HG03575 (cell line): Measurements from ENCODE around the gene TRPC4AP.
A peak's percentile ranks its signal among the peaks of the same experiment; 100 is the strongest.
"Not testable (repeated sequence)": the region's sequence is repeated elsewhere in the genome, so short reads cannot be mapped to it uniquely, and the experiment has no call there.

Source experiments
- ATAC-seq: cut with Tn5 transposase; IDR thresholded peaks from one replicate; pipeline ENCODE4 v1.9.1; 2021; ENCODE audit not compliant: unreplicated experiment, insufficient number of reproducible peaks, low FRiP score; ENCODE audit errors: extremely low read depth

The TRPC4AP gene, protein sequence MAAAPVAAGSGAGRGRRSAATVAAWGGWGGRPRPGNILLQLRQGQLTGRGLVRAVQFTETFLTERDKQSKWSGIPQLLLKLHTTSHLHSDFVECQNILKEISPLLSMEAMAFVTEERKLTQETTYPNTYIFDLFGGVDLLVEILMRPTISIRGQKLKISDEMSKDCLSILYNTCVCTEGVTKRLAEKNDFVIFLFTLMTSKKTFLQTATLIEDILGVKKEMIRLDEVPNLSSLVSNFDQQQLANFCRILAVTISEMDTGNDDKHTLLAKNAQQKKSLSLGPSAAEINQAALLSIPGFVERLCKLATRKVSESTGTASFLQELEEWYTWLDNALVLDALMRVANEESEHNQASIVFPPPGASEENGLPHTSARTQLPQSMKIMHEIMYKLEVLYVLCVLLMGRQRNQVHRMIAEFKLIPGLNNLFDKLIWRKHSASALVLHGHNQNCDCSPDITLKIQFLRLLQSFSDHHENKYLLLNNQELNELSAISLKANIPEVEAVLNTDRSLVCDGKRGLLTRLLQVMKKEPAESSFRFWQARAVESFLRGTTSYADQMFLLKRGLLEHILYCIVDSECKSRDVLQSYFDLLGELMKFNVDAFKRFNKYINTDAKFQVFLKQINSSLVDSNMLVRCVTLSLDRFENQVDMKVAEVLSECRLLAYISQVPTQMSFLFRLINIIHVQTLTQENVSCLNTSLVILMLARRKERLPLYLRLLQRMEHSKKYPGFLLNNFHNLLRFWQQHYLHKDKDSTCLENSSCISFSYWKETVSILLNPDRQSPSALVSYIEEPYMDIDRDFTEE

DNA sequence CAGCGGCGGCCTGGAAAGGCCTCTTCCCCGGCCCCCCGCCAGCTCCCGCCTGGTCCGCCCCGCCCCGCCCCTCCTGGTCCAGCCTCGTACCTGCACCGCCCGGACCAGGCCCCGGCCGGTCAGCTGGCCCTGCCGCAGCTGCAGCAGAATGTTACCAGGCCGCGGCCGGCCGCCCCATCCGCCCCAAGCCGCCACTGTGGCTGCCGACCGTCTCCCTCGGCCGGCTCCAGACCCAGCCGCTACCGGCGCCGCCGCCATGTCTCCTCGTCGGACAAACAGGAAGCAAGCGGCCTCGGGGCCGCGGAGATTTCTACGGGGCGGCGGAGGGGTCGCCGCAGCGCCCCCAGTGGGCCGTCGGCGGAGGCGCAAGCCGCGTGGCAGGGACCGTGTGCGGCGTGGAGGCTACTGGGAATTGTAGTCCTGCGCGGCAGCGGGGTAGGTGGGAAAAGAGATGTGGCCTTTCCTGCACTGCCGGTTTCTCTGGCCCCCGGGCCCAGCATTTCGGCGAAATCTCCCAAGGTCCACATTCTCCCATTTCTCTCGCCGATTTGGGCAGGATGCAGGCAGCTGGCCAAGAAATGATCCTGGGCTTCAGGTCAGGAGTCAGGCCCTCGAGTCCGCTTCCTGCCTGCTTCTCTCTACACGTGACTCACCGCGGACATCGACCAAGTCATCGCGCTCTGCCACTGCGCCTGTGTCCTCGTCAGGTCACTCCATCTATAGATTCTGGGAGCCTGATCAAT, at the start of gene TRPC4AP:
TSS of gene TRPC4AP (minus strand) at position 284 of the 743 bp plus-strand sequence. CDS start at position 258, 26 bp downstream.
- peak; percentile 64 for ATAC-seq

DNA sequence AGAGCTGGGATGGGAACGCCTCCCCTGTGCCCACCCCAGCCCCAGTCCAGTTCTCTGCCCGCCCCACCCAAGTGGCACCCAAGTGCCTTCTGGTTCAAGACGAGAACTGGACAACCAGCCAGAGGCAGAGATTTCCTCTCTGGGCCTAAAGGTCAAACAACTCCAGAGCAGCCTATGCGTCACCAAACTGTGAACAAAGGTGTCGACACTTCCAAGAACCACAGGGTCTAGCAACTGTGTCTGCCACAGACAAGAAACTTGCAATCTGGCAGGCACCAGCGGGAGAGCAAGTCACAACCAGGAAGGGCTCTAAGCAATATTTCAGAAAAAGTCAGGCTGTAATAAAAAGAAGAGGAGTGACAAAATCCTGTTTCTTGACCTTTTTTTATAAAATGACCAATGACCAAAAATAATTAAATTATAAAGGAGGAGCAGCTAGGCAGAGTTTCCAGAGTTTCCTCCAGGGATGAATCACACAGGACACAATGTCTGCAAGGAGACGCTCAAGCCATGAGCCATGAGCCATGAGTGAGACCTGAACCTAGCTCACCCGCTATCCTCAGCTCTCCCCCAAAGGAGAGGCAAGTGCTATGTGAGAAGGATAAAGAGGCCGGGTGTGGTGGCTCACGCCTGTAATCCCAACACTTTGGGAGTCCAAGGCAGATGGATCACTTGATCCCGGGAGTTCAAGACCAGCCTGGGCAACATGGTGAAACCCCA, 43.4 kb upstream of the TRPC4AP start:
- no peak for ATAC-seq

DNA sequence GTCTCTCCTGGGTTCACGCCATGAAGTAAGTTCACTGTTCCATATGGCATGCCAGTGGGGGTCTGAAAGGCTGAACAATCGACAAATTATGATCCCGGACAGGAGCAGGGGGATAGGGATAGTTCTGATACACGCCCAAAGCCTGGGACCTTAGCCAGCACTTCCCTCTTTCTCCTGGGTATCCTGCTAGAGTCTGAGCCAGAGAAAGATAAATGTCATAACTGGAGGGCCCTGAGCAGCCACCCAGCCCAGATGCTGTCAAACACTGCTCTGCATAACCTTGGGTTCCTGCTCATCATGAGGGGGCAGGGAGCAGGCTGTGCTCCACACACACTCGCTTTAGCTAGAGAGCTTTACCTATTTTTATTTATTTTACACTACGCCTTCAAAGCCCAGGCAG, 42.3 kb upstream of the TRPC4AP start:
- ATAC-seq, result no peak

DNA sequence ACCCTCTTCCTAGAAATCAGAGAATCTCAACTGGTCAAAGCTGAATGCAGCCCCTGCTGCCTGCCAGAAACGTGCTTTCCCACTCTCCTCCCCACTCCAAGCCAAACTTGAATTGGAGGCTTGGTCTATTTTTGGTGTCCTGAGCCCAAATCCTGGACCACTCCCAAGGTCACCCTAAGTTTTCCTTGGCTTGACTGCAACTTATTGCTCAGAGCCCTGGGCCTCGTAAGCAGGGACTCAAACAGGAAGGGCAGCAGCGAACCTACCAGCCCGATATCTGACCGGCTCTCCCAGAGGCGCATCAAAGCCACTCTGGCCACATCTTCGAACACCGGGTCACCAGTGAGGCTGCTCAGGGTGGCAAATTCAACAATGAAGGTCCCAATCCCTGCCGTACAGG, 41.9 kb upstream of the TRPC4AP start:
- ATAC-seq, result no peak

DNA sequence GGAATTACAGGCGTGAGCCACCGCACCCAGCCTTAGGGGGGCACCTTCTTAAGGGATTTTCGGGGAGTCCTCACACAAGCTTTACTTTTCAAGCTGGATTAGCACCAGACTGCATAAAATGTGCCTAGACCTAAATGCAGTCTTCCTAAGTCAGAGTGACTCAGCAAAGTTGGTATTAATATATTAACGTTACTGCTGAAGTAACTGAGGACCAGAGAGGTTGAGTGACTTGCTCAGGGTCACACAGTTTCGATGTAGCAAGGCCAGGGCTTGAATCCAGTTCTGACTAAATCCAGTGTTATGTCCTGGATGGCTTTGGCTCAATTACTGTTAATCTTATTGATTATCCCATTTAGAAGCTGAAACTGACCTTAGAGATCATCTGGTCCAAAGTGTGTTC, 41.1 kb upstream of the TRPC4AP start:
- ATAC-seq, result no peak

DNA sequence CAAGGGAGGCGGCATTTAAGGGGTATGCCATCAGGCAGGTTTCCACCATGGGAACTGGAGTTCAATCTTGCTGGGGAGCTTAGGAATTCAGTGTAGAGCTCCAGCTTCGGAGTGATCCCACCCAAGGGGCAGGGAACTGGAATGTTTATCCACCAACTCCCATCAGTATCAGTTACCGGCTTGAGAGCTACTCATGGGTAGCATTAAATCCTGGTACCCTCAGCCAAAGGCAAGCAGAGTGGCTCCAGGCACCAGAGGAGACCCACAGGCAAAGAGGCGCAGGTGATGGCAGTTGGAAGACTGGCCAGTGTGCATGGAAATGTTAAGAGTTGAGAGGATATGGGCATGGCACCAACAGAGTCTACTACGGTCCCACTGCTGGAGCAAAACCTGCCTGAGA, 40.4 kb upstream of the TRPC4AP start:
- ATAC-seq, result no peak

DNA sequence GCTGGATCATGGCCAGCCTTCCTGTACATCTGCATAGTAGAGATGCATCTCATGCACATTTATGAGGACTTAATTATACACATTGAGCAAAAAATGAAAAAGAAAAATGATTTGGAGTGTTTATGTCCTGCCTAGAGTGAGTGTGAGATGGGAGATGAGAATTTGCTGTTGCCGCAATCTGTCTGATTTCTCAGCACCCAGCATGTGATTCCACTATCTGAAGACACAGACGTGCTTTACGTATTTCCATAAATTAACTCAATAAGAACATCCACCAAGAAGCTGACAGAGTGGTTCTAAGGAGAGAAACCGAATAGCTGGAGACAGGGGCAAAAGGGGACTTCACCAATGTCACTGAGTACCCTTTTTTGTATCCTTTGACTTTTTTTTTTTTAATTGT, 39.3 kb upstream of the TRPC4AP start:
- ATAC-seq, result no peak

DNA sequence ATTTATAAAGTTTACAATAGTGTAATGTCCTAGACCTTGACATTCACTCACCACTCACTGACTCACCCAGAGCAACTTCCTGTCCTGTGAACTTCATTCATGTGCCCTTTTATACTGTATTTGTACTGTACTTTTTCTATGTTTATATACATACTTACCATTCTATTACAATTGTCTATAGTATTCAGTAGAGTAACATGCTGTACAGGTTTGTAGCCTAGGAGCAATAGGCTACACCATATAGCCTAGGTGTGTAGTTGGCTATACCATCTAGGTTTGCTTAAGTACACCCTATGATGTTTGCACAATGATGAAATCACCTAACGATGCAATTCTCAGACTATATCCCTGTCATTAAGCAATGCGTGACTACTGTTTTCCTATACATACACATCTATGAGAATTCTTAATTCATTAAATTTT, 37.1 kb upstream of the TRPC4AP start:
- ATAC-seq, result no peak

DNA sequence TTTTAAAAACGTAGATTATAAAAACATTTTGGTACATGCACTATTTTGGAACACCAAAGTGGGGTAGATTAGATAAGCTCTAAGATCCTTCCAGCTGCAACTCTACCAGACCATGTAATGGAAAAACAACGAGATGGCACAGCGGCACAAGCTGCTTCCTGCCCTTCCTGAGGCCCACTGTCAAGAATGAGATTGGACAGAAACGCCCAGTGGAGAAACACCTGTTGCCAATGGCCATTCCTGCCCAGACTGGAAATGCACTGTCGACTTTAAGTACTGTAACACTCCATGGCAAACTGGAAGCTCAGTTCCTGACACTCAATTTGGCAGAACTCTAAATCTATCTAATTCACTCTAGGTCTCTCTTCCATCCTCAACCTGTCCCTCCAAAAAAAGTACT, 33.1 kb upstream of the TRPC4AP start:
- ATAC-seq, result no peak

DNA sequence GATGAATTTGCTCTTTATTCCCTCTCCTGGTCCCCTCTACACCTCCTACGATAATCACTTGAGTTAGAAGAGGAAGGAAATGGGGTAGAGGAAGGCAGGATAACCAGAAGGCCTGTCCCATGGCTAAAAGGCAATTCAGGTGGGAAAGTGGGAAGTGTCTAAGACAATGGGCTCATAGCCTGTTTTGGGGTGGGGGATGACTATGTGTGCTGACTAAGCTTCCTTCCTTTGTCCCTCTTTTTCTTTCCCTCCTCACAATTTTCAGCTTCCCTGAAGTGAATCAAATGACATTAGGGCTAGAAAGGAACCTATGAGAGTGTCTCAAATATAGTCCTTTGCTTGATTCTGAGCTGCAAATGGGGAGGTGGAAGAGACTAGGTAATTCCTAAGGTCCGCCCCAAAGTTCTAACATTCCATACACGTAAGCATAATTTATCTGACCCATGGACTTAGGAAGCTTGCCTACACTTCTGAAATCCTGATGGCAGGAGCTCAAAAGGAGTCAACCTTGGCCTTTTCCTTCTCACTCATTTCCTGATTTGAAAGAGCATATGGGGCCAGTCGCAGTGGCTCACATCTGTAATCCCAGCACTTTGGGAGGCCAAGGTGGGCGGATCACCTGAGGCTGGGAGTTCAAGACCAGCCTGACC, 30.3 kb upstream of the TRPC4AP start:
- ATAC-seq, result no peak

DNA sequence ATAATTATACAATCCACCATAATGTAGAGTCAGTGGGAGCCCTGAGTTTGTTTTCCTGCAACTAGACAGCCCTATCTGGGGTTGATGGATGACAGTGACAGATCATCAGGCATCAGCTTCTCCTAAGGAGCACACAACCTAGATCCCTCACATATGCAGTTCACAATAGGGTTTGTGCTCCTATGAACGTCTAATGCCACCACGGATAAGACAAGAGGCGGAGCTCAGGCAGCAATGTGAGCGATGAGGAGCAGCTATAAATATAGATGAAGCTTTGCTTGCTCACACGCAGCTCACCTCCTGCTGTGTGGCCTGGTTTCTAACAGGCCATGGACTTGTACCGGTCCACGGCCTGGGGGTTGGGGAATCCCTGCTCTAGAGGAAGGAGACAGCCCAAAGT, 28.6 kb upstream of the TRPC4AP start:
- ATAC-seq, result no peak

DNA sequence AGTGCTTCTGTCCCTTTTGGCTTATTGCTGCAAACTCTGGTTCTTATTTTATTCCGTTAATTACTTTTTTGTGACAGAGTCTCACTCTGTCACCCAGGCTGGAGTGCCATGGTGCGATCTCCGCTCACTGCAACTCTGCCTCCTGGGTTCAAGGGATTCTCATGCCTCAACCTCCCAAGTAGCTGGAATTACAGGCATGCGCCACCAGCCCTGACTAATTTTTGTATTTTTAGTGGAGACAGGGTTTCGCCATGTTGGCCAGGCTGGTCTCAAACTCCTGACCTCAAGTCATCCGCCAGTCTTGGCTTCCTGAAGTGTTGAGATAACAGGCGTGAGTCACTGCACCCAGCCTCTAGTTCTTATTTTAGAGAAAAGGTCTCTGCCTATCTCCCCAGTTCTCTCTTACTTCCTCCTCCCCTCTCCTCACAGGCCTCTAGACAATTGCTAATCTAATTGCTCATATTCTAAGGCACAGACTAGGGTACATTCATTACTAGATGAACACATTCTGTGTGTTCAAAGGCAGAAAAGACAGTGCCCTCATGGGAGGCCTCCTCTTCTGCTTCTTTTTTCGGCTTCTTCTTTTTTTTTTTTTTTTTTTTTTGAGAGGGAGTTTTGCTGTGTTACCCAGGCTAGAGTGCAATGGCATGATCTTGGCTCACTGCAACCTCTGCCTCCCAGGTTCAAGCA, 27.6 kb upstream of the TRPC4AP start:
- no peak for ATAC-seq

DNA sequence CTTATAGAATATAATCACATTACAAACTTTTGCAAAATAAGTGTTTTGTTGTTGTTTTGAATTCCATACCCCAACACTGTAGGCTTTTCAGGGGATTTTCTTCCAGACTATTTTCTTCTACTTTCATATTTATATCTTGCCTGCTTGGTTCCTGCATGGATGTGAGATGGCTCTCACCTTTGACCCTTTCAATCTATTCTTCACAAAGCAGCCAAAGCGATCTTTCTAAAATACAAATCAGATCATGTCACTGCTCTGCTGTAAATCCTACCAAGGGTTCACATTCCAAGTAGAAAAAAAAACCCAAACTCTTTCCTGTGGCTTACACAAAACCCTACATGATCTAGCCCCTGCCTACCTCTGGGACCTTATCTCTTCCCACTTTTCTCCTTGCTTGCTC, 25.0 kb upstream of the TRPC4AP start:
- no peak for ATAC-seq

DNA sequence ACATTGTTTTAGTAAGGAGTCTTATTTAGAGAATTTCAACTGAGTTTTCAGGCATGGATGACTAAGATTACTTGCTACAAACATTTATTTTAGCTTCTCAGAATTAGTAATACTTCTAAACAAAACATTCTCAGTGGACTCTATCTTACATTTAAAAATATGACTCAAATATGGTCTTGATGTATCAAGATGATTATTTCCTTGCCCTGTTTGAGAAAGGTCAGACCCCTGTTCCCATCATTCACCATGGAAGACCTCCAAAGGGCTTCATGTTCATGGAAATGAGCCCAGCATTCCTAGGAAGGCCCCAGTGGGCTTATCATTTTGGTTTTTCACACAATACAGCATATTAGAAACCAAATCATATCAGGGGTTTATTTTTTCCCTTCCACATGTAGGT, 24.6 kb upstream of the TRPC4AP start:
- no peak for ATAC-seq

DNA sequence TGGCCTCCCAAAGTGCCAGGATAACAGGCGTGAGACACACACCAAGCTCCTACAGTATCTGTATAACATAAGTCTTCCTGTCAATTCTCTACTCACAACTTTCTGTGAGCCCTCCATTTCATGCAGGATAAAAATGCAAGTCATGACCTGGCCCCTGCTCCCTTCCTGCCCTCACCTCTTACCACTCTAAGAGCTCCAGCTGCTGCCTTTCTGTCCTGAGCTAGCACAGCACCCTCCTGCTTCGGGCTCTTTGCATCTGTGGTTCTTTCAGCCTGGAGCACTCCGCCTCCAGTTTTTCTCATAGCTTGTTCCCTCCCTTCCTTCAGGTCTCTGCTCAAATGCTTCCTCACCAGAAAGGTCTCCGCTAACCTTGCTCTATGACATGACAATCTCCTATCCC, 23.7 kb upstream of the TRPC4AP start:
- ATAC-seq, result no peak

DNA sequence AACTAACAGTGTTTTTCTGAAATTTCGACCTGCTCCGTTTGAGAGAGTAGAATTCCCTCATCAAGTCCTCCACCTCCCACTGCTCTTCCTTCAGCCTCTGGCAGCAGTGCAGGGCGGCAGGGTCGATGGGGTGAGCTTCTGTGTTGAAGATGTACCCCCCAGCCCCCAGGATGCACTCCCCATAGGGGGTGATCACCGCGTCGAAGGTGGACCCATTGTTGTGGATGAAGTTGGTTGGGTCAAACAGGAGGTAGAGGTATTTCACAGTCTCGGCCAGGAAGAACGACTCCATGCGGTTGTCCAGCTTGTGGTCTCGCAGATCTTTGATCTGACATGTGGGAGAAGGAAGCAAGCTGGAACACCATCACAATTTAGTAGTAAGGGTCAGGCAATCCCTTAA, 23.0 kb upstream of the TRPC4AP start:
- ATAC-seq, result no peak

DNA sequence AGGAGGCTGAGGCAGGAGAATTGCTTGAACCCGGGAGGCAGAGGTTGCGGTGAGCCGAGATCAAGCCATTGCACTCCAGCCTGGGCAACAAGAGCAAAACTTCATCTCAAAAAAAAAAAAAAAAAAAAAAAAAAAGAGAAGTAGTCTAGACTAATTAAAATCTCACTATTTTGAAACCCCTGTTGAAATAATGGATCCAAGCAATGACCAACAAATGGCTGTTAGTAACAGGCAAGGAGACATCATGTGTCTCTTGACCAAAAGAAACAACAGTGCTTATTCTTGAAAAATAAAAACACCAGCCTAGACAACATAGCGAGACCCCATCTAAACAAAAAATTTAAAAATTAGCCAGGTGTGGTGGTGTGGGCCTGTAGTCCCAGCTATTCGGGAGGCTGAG, 19.7 kb upstream of the TRPC4AP start:
- ATAC-seq, result not testable (repeated sequence)
